GM18519 (cell line): ENCODE measurements around the gene SPEF2.

Source experiments
- ATAC-seq: cut with Tn5 transposase; IDR thresholded peaks from one replicate; pipeline ENCODE4 v1.9.1; 2021; ENCODE audit warnings: mild to moderate bottlenecking, moderate library complexity; ENCODE audit not compliant: unreplicated experiment, low FRiP score

The SPEF2 gene

GRCh38 chr5:35777358-35778087 is 159.9 kb downstream of the SPEF2 start:
- ATAC-seq: peak; percentile 46

- no peak for ATAC-seq
Observed at GRCh38 chr5:35778259-35778769, 160.7 kb downstream of the SPEF2 start.

GRCh38 chr5:35780236-35780635 is 162.6 kb downstream of the SPEF2 start:
- ATAC-seq: no peak

GRCh38 chr5:35781181-35781790 is 163.6 kb downstream of the SPEF2 start:
- no peak for ATAC-seq

- ATAC-seq: no peak
Observed at GRCh38 chr5:35783551-35783950, 165.9 kb downstream of the SPEF2 start.

DNA sequence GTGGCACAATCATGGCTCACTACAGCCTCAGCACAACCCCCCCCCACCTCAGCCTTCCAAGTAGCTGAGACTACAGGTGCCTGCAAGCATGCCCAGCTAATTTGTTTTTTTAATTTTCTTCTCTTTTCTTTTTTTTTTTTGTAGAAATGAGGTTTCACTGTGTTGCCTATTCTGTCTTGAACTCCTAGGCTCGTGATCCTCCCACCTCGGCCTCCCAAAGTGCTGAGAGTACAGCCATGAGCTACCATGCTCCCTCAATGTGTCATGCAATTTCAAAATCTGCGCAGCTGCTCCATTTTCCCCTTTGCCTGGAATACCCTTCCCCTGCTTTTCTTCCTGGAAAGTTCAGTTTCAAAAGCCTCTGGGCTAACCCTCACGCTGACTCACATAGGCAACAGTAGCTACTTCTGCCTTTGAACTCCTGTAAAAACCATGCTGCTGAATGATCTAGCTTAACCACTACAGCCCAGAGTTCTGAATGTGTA is 168.0 kb downstream of the SPEF2 start:
- ATAC-seq: no peak

GRCh38 chr5:35788724-35789123 is 171.1 kb downstream of the SPEF2 start:
- no peak for ATAC-seq

DNA sequence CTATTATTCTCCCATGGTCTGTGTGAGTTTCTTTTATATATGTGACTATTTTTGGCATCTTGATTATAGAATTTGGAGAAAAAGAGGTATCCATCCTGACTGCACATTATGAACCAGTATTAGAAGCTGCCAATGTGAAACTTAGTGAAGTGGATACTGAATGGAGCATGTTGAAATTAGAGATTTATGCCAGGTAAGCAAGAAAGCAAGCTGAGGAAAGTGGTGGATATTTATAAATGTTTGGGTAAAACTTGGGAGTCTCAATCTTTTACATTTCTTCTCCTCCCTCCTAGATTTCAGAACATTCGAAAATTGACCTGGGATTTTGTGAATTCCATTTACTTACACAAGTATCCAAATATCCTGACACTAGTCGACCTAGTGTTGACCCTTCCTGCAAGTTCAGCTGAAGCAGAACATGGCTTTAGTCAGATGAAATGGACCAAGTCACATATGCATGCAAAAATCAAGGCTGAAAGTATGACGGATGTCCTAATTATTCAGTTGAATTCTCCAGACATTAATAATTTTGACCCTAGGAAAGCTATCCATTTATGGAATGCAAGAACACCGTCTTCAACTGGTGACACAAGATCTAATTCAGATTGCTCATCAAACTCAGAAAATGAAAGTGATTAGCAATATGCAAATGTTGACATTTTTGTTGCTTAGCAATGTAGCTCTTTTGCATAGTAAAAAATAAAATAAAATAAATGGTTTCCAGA is 172.2 kb downstream of the SPEF2 start:
- ATAC-seq: no peak

GRCh38 chr5:35790457-35790822 is 172.8 kb downstream of the SPEF2 start:
- ATAC-seq: no peak

- ATAC-seq: no peak
Observed at GRCh38 chr5:35794328-35794619, 176.6 kb downstream of the SPEF2 start.

DNA sequence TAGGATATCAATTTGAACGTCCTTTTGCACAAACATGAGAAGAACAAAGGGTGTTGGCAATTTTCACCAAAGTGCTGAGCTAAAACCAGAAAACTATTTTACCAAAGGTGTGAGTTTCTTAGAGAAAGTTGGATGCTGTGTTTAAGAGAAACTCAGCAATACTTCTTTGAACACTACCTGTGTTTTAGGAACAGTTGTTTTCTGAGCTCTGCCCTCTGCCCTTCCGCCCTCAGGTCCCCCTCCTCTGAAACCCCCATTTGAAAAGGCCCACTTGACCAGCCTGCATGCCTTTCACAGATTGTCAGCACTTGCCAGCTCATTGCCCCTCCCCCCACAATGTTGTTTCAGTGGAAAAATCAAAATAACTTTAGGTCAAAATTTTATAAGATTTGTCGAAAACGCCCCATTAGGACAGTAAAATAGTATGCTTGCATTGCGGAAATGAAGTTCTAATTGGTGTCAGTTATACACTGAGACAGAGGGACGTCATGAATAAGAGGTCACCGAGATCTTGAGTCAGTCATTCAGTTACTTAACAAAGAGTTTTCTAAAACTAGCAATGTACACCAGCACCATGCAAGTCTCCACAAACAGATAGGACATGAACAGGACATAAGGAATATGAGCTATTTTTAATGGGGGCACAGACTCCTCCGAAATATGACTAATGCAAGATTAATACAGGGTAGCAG is 177.2 kb downstream of the SPEF2 start:
- no peak for ATAC-seq

DNA sequence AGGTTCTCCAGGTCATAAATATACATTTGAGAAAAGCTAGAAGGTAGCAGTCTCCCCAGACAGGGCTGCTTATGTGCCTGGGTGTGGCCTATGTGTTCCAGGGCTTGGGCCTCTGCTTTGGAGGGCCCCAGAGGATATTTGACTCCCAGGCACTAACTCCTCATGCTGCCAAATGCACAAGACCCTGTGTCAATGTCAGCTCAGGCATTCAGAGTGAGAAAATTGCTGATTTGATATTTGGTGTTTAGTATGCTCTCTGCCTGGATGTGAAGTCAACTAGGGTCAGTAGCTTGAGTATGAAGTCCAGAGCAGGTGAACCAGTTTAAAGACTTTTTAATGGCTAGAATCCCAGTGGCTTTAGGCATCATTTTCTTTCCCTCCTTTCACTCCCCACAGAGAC is 181.5 kb downstream of the SPEF2 start:
- ATAC-seq: no peak

- ATAC-seq: no peak
Observed at GRCh38 chr5:35799753-35800152, 182.1 kb downstream of the SPEF2 start.

GRCh38 chr5:35803191-35803651 is 185.6 kb downstream of the SPEF2 start:
- ATAC-seq: no peak

GRCh38 chr5:35804201-35804653 is 186.6 kb downstream of the SPEF2 start:
- no peak for ATAC-seq

DNA sequence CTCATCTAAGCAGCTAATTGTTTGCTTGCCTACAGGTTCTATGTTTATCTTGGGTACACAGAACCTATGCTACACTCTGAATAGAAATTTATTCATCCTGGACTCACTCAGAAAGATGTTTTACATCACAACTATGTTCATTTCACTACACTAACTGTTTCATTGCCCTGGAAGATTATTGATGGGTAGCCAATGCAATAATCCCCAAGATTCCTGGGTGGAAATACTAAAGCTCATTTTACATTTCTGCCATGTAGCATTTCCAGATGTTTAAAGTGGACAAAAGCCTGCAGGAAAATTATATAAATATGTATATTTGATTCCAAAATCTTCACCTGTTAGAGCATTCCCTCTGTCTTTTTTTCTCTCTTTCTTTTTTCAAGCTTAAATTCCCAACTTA is 187.2 kb downstream of the SPEF2 start:
- ATAC-seq: no peak

DNA sequence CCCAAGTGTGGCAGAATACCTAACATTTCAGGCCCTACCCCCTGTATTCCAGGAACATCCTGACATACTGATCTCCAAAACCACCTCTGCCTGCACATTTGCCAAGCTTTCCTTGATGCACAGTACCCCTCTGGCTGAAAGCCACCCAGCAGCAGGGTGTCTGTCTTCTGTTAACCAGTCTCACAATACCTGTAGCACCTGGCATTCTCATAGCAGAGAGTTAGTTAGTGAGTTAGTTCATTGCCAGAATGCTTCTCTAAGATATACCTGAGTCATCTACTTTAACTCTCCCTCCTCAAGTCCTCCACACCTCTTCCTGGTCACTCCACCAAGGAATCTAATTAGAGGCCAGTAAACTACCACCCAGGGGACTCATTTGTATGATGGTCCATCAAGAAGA is 192.9 kb downstream of the SPEF2 start:
- ATAC-seq: no peak

DNA sequence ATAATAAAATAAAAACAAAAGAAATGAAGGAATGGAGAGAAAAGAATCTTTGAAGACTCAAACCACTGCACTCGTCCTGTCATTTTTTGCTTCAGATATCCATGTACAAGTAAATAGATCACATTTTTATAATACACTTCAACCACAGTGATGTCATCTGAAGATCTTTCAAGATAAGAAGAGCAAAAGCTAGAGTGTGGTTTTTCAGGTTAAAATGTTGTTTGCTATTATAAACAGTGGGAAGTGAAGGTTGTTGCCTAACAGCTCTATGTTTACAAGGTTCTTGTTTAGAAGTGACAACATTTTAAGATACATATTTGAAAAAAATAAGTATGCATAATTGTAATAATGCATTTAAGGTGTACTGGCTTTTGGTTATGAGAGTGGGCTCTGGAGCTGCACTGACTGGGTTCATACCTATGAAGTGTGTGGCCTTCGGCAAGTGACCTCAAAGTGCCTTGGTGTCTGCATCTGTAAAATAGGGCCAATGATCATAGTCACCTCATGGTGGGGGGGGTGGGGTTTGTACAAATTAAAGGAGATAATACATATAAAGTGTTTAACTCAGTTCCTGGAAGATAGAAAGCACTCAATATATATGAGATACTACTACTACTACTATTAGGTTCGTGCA is 193.6 kb downstream of the SPEF2 start:
- no peak for ATAC-seq

DNA sequence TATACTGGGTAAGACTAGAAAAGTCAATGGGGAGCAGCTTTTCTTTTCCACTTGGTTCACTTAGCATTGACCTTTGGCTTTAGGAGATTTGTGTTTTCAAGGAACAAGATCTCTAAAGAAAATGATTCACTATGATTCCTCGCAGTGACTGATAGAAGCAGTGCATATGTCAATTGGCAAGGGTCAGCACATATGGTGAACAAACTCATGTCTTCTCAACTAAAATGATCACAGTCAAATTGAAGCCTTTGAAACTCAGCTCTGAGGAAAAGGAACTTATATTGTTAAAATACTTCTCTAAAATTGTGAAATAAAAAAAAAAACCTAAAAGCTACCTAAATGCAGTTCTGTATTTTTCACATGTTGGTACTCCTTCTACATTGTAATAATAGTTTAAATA is 195.9 kb downstream of the SPEF2 start:
- ATAC-seq: no peak
